Kidney (tissue), 14 donors: ENCODE data around the gene PITPNC1. TPM values are rescaled to one million over a fixed set of nuclear protein-coding genes. Genes with fewer than 3 reads are reported as not detected.
"Not testable (repeated sequence)": the region's sequence is repeated elsewhere in the genome, so short reads cannot be mapped to it uniquely, and the experiment has no call there.

Experiments
- DNase-seq, 5 donors: peaks; one replicate each; pipeline ENCODE4 v3.0.0-alpha.2; 2013 to 2020
- FAIRE-seq: peaks from 2 replicates; lab custom pipeline; 2012; peaks lifted over from hg19 to GRCh38; lab: Jason Lieb, UNC
- H3K27ac ChIP-seq, 2 donors: one replicate each; pipeline ENCODE4 v1.7.0; 2013; ENCODE audit warnings: low read depth in 2 of 2, low read length in 2 of 2, inconsistent platforms in 1 of 2
- H3K27me3 ChIP-seq: one replicate; pipeline ENCODE4 v1.7.1; 2013; ENCODE audit warnings: low read length, inconsistent platforms; ENCODE audit not compliant: control insufficient read depth, insufficient read depth
- H3K36me3 ChIP-seq, 3 donors: one replicate each; pipeline versions ENCODE4 v1.7.0 to v1.7.1; 2013; ENCODE audit warnings: low read length in 3 of 3, control low read depth in 1 of 3, inconsistent platforms in 1 of 3; ENCODE audit not compliant: insufficient read depth in 3 of 3, control insufficient read depth in 2 of 3
- H3K4me1 ChIP-seq, 3 donors: one replicate each; pipeline versions ENCODE4 v1.7.0 to v1.7.1; 2013; ENCODE audit warnings: low read length in 3 of 3, inconsistent platforms in 1 of 3, low read depth in 1 of 3; ENCODE audit not compliant: control insufficient read depth in 2 of 3, insufficient read depth in 2 of 3
- H3K4me3 ChIP-seq, 3 donors: one replicate each; pipeline versions ENCODE4 v1.7.0 to v1.8.1; 2013; ENCODE audit warnings: low read length in 3 of 3, control low read depth in 1 of 3, inconsistent platforms in 1 of 3
- H3K9ac ChIP-seq, 3 donors: one replicate each; pipeline versions ENCODE4 v1.7.0 to v1.7.1; 2013; ENCODE audit warnings: low read length in 3 of 3, control low read depth in 1 of 3, inconsistent platforms in 1 of 3
- H3K9me3 ChIP-seq, 3 donors: one replicate each; pipeline versions ENCODE4 v1.7.0 to v1.7.1; 2013; ENCODE audit warnings: low read length in 3 of 3, control low read depth in 1 of 3, inconsistent platforms in 1 of 3; ENCODE audit not compliant: control insufficient read depth in 2 of 3, insufficient read depth in 1 of 3
- CTCF ChIP-seq: IDR thresholded peaks from 3 replicates; pipeline ENCODE4 v1.5.1; 2012; ENCODE audit warnings: mild to moderate bottlenecking, moderate library complexity, borderline replicate concordance; ENCODE audit not compliant: insufficient read depth; ENCODE audit errors: extremely low read depth
- intact Hi-C: fragments of 100-400 bp; cut with DNase I; formaldehyde crosslinking; loops from one replicate; pipeline ENCODE4 v1.11.1; 2022
- polyA plus RNA-seq: library from polyadenylated mRNA; stranded (reverse); fragments of 350-450 nt; fragmentation: Illumina TruSeq; extraction: RNeasy Lipid Tissue Mini Kit (QIAGEN cat#74804); gene quantifications from one replicate; pipeline ENCODE4 v1.2.3, GENCODE V29; 2014; ENCODE audit warnings: low read depth, low replicate concordance; ENCODE audit not compliant: insufficient read depth
- total RNA-seq: library from RNA; stranded (reverse); fragmentation: NEBNext Ultra II Directional; extraction: Animal tissue kit (Norgen Biotek cat#: 25700); gene quantifications from one replicate; pipeline ENCODE4 v1.2.1, GENCODE V29; 2021
- donor health status: control.
- donor health status: control.
- donor health status: control.
- donor health status: control.
- donor health status: control.
- donor health status: DM: yes; HTN: yes; CAD: no.
- donor health status: Normal renal cell carcinoma (clear cell type).

Gene PITPNC1
- total and polyA plus RNA-seq, 2 donors from 2014 or later = 14.2 to 41.3 TPM

- no peak overlapping the region for H3K9ac ChIP-seq
- DNase-seq (no peak), FAIRE-seq (no peak)
- no peak for TF ChIP-seq CTCF
- intact Hi-C loops = no loop called here
- no peaks in the 10 kb centered on the region for H3K27me3 ChIP-seq
- no peaks in the 10 kb centered on the region for H3K36me3 ChIP-seq
- H3K4me1 ChIP-seq = peaks cover 0 to 2% (median 0%) of the 10 kb centered on the region in 3 donors
- no peaks in the 10 kb centered on the region for H3K9me3 ChIP-seq
- no peak overlapping the region for H3K4me3 ChIP-seq
- H3K27ac ChIP-seq = no peak overlapping the region
These were observed 271.2 kb downstream of the PITPNC1 start for GRCh38 chr17:67648032-67648905.

GRCh38 chr17:67648906-67649295, 271.8 kb downstream of the PITPNC1 start:
- intact Hi-C loops, DNase-seq, FAIRE-seq, H3K27me3 ChIP-seq, H3K9ac ChIP-seq, H3K36me3 ChIP-seq, H3K4me1 ChIP-seq, H3K4me3 ChIP-seq, H3K9me3 ChIP-seq, H3K27ac ChIP-seq: not testable (repeated sequence)

- Histone ChIP-seq H3K36me3 (no peaks in the 10 kb centered on the region), H3K27me3 (no peaks in the 10 kb centered on the region), H3K4me1 (peaks cover 0 to 2% (median 0%) of the 10 kb centered on the region in 3 donors), H3K9me3 (no peaks in the 10 kb centered on the region), H3K27ac (no peak overlapping the region), H3K4me3 (no peak overlapping the region), H3K9ac (no peak overlapping the region)
- no peak for TF ChIP-seq CTCF
- intact Hi-C loops = no loop called here
- DNase-seq = no peak
- no peak for FAIRE-seq
These were observed 272.8 kb downstream of the PITPNC1 start for GRCh38 chr17:67649891-67650290.

GRCh38 chr17:67651218-67651579, 274.1 kb downstream of the PITPNC1 start:
- H3K27me3 ChIP-seq, intact Hi-C loops, H3K27ac ChIP-seq, H3K9me3 ChIP-seq, FAIRE-seq, H3K4me3 ChIP-seq, H3K36me3 ChIP-seq, DNase-seq, H3K9ac ChIP-seq, H3K4me1 ChIP-seq: not testable (repeated sequence)
